ENCODE data around the gene CHD9.
A peak's percentile ranks its signal among the peaks of the same experiment; 100 is the strongest.

CHD9 gene

GRCh38 chr16:53131363-53132071, 76.7 kb downstream of the CHD9 start (continued):
- no peak for TF ChIP-seq ZSCAN18 (tag by site-specific recombination; IDR thresholded peaks at IDR 0.05)
- TF ChIP-seq ZNF629 (tag by site-specific recombination; IDR thresholded peaks at IDR 0.05): no peak
- no peak for TF ChIP-seq MZF1 (tag by site-specific recombination; IDR thresholded peaks at IDR 0.05; ENCODE audit: borderline replicate concordance)
- TF ChIP-seq, protein P1, sequence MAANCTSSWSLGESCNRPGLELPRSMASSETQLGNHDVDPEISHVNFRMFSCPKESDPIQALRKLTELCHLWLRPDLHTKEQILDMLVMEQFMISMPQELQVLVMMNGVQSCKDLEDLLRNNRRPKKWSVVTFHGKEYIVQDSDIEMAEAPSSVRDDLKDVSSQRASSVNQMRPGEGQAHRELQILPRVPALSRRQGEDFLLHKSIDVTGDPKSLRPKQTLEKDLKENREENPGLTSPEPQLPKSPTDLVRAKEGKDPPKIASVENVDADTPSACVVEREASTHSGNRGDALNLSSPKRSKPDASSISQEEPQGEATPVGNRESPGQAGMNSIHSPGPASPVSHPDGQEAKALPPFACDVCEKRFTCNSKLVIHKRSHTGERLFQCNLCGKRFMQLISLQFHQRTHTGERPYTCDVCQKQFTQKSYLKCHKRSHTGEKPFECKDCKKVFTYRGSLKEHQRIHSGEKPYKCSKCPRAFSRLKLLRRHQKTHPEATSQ (tag by site-specific recombination; IDR thresholded peaks at IDR 0.05): no peak
- no peak for TF ChIP-seq ZNF571 (tag by site-specific recombination; IDR thresholded peaks at IDR 0.05)
- TF ChIP-seq ZNF610 (tag by site-specific recombination; IDR thresholded peaks at IDR 0.05; ENCODE audit: borderline replicate concordance): no peak
- TF ChIP-seq ZNF449 (tag by site-specific recombination; IDR thresholded peaks at IDR 0.05): peak; percentile 35; the same call in 1 of the 2 replicates
- TF ChIP-seq SCRT2 (tag by site-specific recombination; IDR thresholded peaks at IDR 0.05): peak; percentile 83
- no peak for TF ChIP-seq ZNF23 (tag by site-specific recombination; IDR thresholded peaks at IDR 0.05; ENCODE audit: borderline replicate concordance)
- no peak for TF ChIP-seq ZBTB17 (tag by site-specific recombination; IDR thresholded peaks at IDR 0.05)
- TF ChIP-seq IKZF3 (tag by site-specific recombination; IDR thresholded peaks at IDR 0.05): no peak
- TF ChIP-seq, protein P2, sequence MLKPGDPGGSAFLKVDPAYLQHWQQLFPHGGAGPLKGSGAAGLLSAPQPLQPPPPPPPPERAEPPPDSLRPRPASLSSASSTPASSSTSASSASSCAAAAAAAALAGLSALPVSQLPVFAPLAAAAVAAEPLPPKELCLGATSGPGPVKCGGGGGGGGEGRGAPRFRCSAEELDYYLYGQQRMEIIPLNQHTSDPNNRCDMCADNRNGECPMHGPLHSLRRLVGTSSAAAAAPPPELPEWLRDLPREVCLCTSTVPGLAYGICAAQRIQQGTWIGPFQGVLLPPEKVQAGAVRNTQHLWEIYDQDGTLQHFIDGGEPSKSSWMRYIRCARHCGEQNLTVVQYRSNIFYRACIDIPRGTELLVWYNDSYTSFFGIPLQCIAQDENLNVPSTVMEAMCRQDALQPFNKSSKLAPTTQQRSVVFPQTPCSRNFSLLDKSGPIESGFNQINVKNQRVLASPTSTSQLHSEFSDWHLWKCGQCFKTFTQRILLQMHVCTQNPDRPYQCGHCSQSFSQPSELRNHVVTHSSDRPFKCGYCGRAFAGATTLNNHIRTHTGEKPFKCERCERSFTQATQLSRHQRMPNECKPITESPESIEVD (tag by site-specific recombination; IDR thresholded peaks at IDR 0.05): no peak
- TF ChIP-seq ZNF621 (tag by site-specific recombination; IDR thresholded peaks at IDR 0.05): no peak
- no peak for TF ChIP-seq PRDM10 (tag by site-specific recombination; IDR thresholded peaks at IDR 0.05)
- TF ChIP-seq BCL11B (tag by site-specific recombination; IDR thresholded peaks at IDR 0.05; ENCODE audit: low read depth): no peak
- TF ChIP-seq, protein P3, sequence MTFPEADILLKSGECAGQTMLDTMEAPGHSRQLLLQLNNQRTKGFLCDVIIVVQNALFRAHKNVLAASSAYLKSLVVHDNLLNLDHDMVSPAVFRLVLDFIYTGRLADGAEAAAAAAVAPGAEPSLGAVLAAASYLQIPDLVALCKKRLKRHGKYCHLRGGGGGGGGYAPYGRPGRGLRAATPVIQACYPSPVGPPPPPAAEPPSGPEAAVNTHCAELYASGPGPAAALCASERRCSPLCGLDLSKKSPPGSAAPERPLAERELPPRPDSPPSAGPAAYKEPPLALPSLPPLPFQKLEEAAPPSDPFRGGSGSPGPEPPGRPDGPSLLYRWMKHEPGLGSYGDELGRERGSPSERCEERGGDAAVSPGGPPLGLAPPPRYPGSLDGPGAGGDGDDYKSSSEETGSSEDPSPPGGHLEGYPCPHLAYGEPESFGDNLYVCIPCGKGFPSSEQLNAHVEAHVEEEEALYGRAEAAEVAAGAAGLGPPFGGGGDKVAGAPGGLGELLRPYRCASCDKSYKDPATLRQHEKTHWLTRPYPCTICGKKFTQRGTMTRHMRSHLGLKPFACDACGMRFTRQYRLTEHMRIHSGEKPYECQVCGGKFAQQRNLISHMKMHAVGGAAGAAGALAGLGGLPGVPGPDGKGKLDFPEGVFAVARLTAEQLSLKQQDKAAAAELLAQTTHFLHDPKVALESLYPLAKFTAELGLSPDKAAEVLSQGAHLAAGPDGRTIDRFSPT (tag by site-specific recombination; IDR thresholded peaks at IDR 0.05): no peak
- TF ChIP-seq, protein P4, sequence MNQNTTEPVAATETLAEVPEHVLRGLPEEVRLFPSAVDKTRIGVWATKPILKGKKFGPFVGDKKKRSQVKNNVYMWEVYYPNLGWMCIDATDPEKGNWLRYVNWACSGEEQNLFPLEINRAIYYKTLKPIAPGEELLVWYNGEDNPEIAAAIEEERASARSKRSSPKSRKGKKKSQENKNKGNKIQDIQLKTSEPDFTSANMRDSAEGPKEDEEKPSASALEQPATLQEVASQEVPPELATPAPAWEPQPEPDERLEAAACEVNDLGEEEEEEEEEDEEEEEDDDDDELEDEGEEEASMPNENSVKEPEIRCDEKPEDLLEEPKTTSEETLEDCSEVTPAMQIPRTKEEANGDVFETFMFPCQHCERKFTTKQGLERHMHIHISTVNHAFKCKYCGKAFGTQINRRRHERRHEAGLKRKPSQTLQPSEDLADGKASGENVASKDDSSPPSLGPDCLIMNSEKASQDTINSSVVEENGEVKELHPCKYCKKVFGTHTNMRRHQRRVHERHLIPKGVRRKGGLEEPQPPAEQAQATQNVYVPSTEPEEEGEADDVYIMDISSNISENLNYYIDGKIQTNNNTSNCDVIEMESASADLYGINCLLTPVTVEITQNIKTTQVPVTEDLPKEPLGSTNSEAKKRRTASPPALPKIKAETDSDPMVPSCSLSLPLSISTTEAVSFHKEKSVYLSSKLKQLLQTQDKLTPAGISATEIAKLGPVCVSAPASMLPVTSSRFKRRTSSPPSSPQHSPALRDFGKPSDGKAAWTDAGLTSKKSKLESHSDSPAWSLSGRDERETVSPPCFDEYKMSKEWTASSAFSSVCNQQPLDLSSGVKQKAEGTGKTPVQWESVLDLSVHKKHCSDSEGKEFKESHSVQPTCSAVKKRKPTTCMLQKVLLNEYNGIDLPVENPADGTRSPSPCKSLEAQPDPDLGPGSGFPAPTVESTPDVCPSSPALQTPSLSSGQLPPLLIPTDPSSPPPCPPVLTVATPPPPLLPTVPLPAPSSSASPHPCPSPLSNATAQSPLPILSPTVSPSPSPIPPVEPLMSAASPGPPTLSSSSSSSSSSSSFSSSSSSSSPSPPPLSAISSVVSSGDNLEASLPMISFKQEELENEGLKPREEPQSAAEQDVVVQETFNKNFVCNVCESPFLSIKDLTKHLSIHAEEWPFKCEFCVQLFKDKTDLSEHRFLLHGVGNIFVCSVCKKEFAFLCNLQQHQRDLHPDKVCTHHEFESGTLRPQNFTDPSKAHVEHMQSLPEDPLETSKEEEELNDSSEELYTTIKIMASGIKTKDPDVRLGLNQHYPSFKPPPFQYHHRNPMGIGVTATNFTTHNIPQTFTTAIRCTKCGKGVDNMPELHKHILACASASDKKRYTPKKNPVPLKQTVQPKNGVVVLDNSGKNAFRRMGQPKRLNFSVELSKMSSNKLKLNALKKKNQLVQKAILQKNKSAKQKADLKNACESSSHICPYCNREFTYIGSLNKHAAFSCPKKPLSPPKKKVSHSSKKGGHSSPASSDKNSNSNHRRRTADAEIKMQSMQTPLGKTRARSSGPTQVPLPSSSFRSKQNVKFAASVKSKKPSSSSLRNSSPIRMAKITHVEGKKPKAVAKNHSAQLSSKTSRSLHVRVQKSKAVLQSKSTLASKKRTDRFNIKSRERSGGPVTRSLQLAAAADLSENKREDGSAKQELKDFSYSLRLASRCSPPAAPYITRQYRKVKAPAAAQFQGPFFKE (tag by site-specific recombination; IDR thresholded peaks at IDR 0.05; ENCODE audit: borderline replicate concordance): 0 out of 2 replicates have a peak, but pooled peaks have one; percentile 69
- TF ChIP-seq ZNF18 (tag by site-specific recombination; IDR thresholded peaks at IDR 0.05): no peak

Data from HEK293 (cell line).